ENCODE data around the gene LRRC7. TPM values are rescaled to one million over a fixed set of nuclear protein-coding genes. Genes with fewer than 3 reads are reported as not detected.

The LRRC7 gene
- total and polyA plus RNA-seq, 2 of the 13 experiments (the other 11 are each of a cell fraction or from before 2014, with no cell fraction given), result not detected

DNA sequence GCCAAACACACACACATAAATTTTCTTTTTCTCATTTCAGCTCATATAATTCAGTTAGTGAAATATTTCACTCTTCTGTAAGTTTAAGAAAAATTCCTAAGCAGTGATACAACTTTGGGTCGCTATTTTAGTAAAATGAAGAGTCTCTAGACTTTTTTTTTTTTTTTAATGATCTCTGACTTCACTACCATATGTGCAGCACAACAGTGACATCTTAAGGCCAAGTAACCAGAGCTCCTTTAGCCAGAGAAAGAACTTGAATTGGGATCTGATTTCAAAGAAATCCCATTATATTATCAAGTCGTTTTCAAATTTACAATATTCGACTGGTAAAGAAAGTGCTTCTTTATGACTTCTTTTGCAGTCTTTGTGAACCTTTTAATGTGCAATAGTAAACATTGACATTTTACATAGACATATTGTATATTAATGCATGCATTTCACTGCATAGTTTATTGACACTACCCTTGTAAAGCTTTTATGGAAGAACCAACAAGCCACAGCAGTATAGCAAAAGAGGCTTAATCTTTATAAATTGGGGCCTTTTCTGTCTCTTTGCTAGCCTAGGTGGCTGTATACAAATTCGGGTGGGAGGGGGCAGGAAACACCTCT, 575.4 kb downstream of the LRRC7 start:
- no peak overlapping the region for H3K4me3 ChIP-seq (replicated peaks in 1 of 3; ENCODE audit: insufficient read depth in 1 of 3, low read depth in 2 of 3, low read length in 3 of 3)
- ChIA-PET CTCF (ENCODE audit: low intra/inter-chr PET ratio, low total read pairs) (no interaction called here), POLR2A (no interaction called here)
- no peak overlapping the region for H2AFZ ChIP-seq (ENCODE audit: low read length)
- ATAC-seq (no peak), FAIRE-seq (no peak), DNase-seq (ENCODE audit: low spot score) (no peak)
- peaks cover 3 to 9% of the 10 kb centered on the region in 2 experiments; a peak in 3 of 5 replicates for H3K36me3 ChIP-seq (replicated peaks in 1 of 2; ENCODE audit: control insufficient read depth in 1 of 2, insufficient read depth in 2 of 2, low read length in 2 of 2)
- no peaks in the 10 kb centered on the region for H4K20me1 ChIP-seq (ENCODE audit: insufficient read depth, low read length)
- 89% methylated on average over 4 of the region's 4 CpGs for WGBS (ENCODE audit: low lambda C conversion rate)
- H3K27me3 ChIP-seq (ENCODE audit: control insufficient read depth in 1 of 2, insufficient read depth in 2 of 2, low read length in 2 of 2), result no peaks in the 10 kb centered on the region
- TF ChIP-seq ZNF296 (CRISPR knock-in tag; conservative IDR thresholded peaks at IDR 0.05), result no peak
- no peak overlapping the region for H3K9ac ChIP-seq (ENCODE audit: insufficient read depth, low read depth, low read length)
- H3K4me2 ChIP-seq (ENCODE audit: low read depth, low read length), result no peak overlapping the region
- no peaks in the 10 kb centered on the region for H3K9me3 ChIP-seq (ENCODE audit: low read length)
- in situ Hi-C loops (cut with HindIII; ENCODE audit: extremely low pct_ligation_motif_present, low pct_unique_long_range_greater_than_20kb) (no loop called here), intact Hi-C loops (cut with micrococcal nuclease; ENCODE audit: unreplicated experiment) (loop anchor here (5.0 kb wide), 1 partner anchor 269 kb away; the partner anchor contains the start of gene CTH)
- H3K4me1 ChIP-seq (ENCODE audit: insufficient read depth, low read length), result no peaks in the 10 kb centered on the region
- H3K79me2 ChIP-seq (ENCODE audit: insufficient read depth, low read length), result no peaks in the 10 kb centered on the region
- BruUV-seq (replicated peaks), result no TSS peak
- no peak overlapping the region for H3K27ac ChIP-seq (ENCODE audit: extremely low read length, insufficient read depth, low read length)

GRCh38 chr1:70146488-70146887, 578.8 kb downstream of the LRRC7 start:
- H3K36me3 ChIP-seq (replicated peaks in 1 of 2; ENCODE audit: control insufficient read depth in 1 of 2, insufficient read depth in 2 of 2, low read length in 2 of 2), result peaks cover 3 to 21% of the 10 kb centered on the region in 2 experiments; a peak in 4 of 5 replicates
- H3K9ac ChIP-seq (ENCODE audit: insufficient read depth, low read depth, low read length), result no peak overlapping the region
- CTCF ChIA-PET (ENCODE audit: low intra/inter-chr PET ratio, low total read pairs), result no interaction called here
- no peak overlapping the region for H3K4me3 ChIP-seq (replicated peaks in 1 of 3; ENCODE audit: insufficient read depth in 1 of 3, low read depth in 2 of 3, low read length in 3 of 3)
- DNase-seq (ENCODE audit: low spot score) (peak; percentile 31), FAIRE-seq (no peak), ATAC-seq (peak; percentile 27; the same call in 1 of the 3 replicates)
- H3K27me3 ChIP-seq (ENCODE audit: control insufficient read depth in 1 of 2, insufficient read depth in 2 of 2, low read length in 2 of 2), result no peaks in the 10 kb centered on the region
- intact Hi-C loops (cut with micrococcal nuclease; ENCODE audit: unreplicated experiment) (no loop called here), in situ Hi-C loops (cut with HindIII; ENCODE audit: extremely low pct_ligation_motif_present, low pct_unique_long_range_greater_than_20kb) (no loop called here)
- no peaks in the 10 kb centered on the region for H3K4me1 ChIP-seq (ENCODE audit: insufficient read depth, low read length)
- no peaks in the 10 kb centered on the region for H4K20me1 ChIP-seq (ENCODE audit: insufficient read depth, low read length)
- POLR2A ChIA-PET, result interaction anchor here (1.3 kb wide), 1 partner anchor 264 kb away, joined by 3 read pairs; no protein-coding TSS in a partner anchor
- TF ChIP-seq, protein P1, sequence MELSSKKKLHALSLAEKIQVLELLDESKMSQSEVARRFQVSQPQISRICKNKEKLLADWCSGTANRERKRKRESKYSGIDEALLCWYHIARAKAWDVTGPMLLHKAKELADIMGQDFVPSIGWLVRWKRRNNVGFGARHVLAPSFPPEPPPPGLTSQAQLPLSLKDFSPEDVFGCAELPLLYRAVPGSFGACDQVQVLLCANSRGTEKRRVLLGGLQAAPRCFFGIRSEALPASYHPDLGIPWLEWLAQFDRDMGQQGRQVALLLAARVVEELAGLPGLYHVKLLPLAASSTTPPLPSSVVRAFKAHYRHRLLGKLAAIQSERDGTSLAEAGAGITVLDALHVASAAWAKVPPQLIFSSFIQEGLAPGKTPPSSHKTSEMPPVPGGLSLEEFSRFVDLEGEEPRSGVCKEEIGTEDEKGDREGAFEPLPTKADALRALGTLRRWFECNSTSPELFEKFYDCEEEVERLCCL (CRISPR knock-in tag; IDR thresholded peaks at IDR 0.05; ENCODE audit: borderline replicate concordance), result no peak
- TF ChIP-seq FIP1L1 (IDR thresholded peaks at IDR 0.05; ENCODE audit: borderline replicate concordance, insufficient read depth, low read depth, low read length) (no peak), KLF9 (CRISPR knock-in tag; IDR thresholded peaks at IDR 0.05; ENCODE audit: low read depth) (no peak), FOSL2 (CRISPR knock-in tag; IDR thresholded peaks at IDR 0.05) (peak; percentile 59), SUZ12 (IDR thresholded peaks at IDR 0.05; ENCODE audit: low read depth, low read length) (no peak), SP5 (CRISPR knock-in tag; IDR thresholded peaks at IDR 0.05; ENCODE audit: borderline replicate concordance, low read depth) (0 out of 2 replicates have a peak, but pooled peaks have one; percentile 33)
- no TSS peak for BruUV-seq (replicated peaks)
- H2AFZ ChIP-seq (ENCODE audit: low read length), result no peak overlapping the region
- no peaks in the 10 kb centered on the region for H3K9me3 ChIP-seq (ENCODE audit: low read length)
- no peak overlapping the region for H3K4me2 ChIP-seq (ENCODE audit: low read depth, low read length)
- no peak overlapping the region for H3K27ac ChIP-seq (ENCODE audit: extremely low read length, insufficient read depth, low read length)
- no peaks in the 10 kb centered on the region for H3K79me2 ChIP-seq (ENCODE audit: insufficient read depth, low read length)

All from HepG2 (cell line).